HepG2 (cell line): ENCODE data around the gene PRM2. TPM values are rescaled to one million over a fixed set of nuclear protein-coding genes. Genes with fewer than 3 reads are reported as not detected.
A peak's percentile ranks its signal among the peaks of the same experiment; 100 is the strongest.

Experiments used
- ARID2 ChIP-seq: sonication (generic); formaldehyde crosslinking; IDR thresholded peaks from 2 replicates; pipeline ENCODE4 v1.8.1; 2022; ENCODE audit warnings: mild to moderate bottlenecking, missing genetic modification reagents, borderline replicate concordance
- ARID5B ChIP-seq: IDR thresholded peaks from 2 replicates; pipeline ENCODE4 v1.4.0; 2020; ENCODE audit warnings: mild to moderate bottlenecking, missing genetic modification reagents
- ATRX ChIP-seq: sonication (generic); formaldehyde crosslinking; IDR thresholded peaks from 2 replicates; pipeline ENCODE4 v1.4.0; 2020; ENCODE audit warnings: missing genetic modification reagents, borderline replicate concordance
- CC2D1A ChIP-seq: sonication (generic); formaldehyde crosslinking; IDR thresholded peaks from 2 replicates; pipeline ENCODE4 v1.8.1; 2023; ENCODE audit warnings: mild to moderate bottlenecking, missing genetic modification reagents
- E2F2 ChIP-seq: sonication (generic); formaldehyde crosslinking; IDR thresholded peaks from 2 replicates; pipeline ENCODE4 v1.4.0; 2020; ENCODE audit warnings: missing genetic modification reagents, borderline replicate concordance
- GATAD1 ChIP-seq: IDR thresholded peaks from 2 replicates; pipeline ENCODE4 v1.6.1; 2016; ENCODE audit warnings: missing genetic modification reagents, missing compliant biosample characterization
- JDP2 ChIP-seq: sonication (generic); formaldehyde crosslinking; IDR thresholded peaks from 2 replicates; pipeline ENCODE4 v1.8.1; 2022; ENCODE audit warnings: missing genetic modification reagents, borderline replicate concordance
- MED13 ChIP-seq: sonication (generic); formaldehyde crosslinking; IDR thresholded peaks from 2 replicates; pipeline ENCODE4 v1.5.0; 2020; ENCODE audit warnings: missing genetic modification reagents
- MIER2 ChIP-seq: IDR thresholded peaks from 2 replicates; pipeline ENCODE4 v1.6.1; 2016; ENCODE audit warnings: missing biosample characterization, missing genetic modification reagents
- MXD3 ChIP-seq: IDR thresholded peaks from 2 replicates; pipeline ENCODE4 v1.6.1; 2016; ENCODE audit warnings: mild to moderate bottlenecking, missing biosample characterization, missing genetic modification reagents
- PTBP1 ChIP-seq: fragments of 200-400 bp; formaldehyde crosslinking; IDR thresholded peaks from 2 replicates; pipeline ENCODE4 v1.6.1; 2018; ENCODE audit warnings: low read length, low read depth; ENCODE audit not compliant: poor library complexity, severe bottlenecking
- RAD51 ChIP-seq: fragments of 450-650 bp; IDR thresholded peaks from 2 replicates; pipeline ENCODE4 v1.6.1; 2016; ENCODE audit warnings: borderline replicate concordance
- RFX5 ChIP-seq: IDR thresholded peaks from 2 replicates; pipeline ENCODE4 v1.6.1; 2011; ENCODE audit warnings: low read depth, low read length, improper control_type of control experiment
- SP4 ChIP-seq: sonication (generic); formaldehyde crosslinking; IDR thresholded peaks from 2 replicates; pipeline ENCODE4 v1.8.1; 2023; ENCODE audit warnings: mild to moderate bottlenecking, missing genetic modification reagents
- SUZ12 ChIP-seq: fragments of 150-350 bp; IDR thresholded peaks from 2 replicates; pipeline ENCODE4 v1.6.1; 2014; ENCODE audit warnings: low read depth, low read length
- ZC3H13 ChIP-seq: sonication (generic); formaldehyde crosslinking; IDR thresholded peaks from 2 replicates; pipeline ENCODE4 v1.8.1; 2023; ENCODE audit warnings: mild to moderate bottlenecking, missing genetic modification reagents, moderate library complexity
- ZFP1 ChIP-seq: IDR thresholded peaks from 2 replicates; pipeline ENCODE4 v1.6.1; 2016
- ZFP36L2 ChIP-seq: sonication (generic); formaldehyde crosslinking; IDR thresholded peaks from 2 replicates; pipeline ENCODE4 v1.4.0; 2020; ENCODE audit warnings: missing genetic modification reagents
- ZNF10 ChIP-seq: sonication (generic); formaldehyde crosslinking; IDR thresholded peaks from 2 replicates; pipeline ENCODE4 v1.4.0; 2020; ENCODE audit warnings: mild to moderate bottlenecking, low read depth, missing genetic modification reagents, borderline replicate concordance
- ZNF232 ChIP-seq: sonication (generic); formaldehyde crosslinking; IDR thresholded peaks from 2 replicates; pipeline ENCODE4 v1.4.0; 2020; ENCODE audit warnings: missing genetic modification reagents, borderline replicate concordance
- ZNF3 ChIP-seq: IDR thresholded peaks from 2 replicates; pipeline ENCODE4 v1.7.0; 2017; ENCODE audit warnings: inconsistent platforms
- ZNF343 ChIP-seq: sonication (generic); formaldehyde crosslinking; IDR thresholded peaks from 2 replicates; pipeline ENCODE4 v1.4.0; 2020; ENCODE audit warnings: mild to moderate bottlenecking, missing genetic modification reagents
- ZNF441 ChIP-seq: sonication (generic); formaldehyde crosslinking; IDR thresholded peaks from 2 replicates; pipeline ENCODE4 v1.7.0; 2021; ENCODE audit warnings: missing genetic modification reagents, borderline replicate concordance
- ZNF550 ChIP-seq: sonication (generic); formaldehyde crosslinking; IDR thresholded peaks from 2 replicates; pipeline ENCODE4 v1.4.0; 2020; ENCODE audit warnings: mild to moderate bottlenecking, missing genetic modification reagents, borderline replicate concordance
- ZNF557 ChIP-seq: sonication (generic); formaldehyde crosslinking; IDR thresholded peaks from 2 replicates; pipeline ENCODE4 v1.4.0; 2020; ENCODE audit warnings: missing genetic modification reagents
- ZNF713 ChIP-seq: sonication (generic); formaldehyde crosslinking; IDR thresholded peaks from 2 replicates; pipeline ENCODE4 v1.4.0; 2020; ENCODE audit warnings: mild to moderate bottlenecking, missing genetic modification reagents
- ZNF790 ChIP-seq: sonication (generic); formaldehyde crosslinking; IDR thresholded peaks from 2 replicates; pipeline ENCODE4 v1.8.0; 2022; ENCODE audit warnings: missing genetic modification reagents, mild to moderate bottlenecking, borderline replicate concordance
- polyA plus RNA-seq, 8 experiments: library from polyadenylated mRNA; depleted of rRNA in 3 of 8; stranded (reverse) in 7 of 8; unstranded in 1 of 8; fragments of >200 nt; fragmentation: Illumina TruSeq in 4 of 8; extraction: Trizol in 4 of 8; gene quantifications; 2 replicates each; pipeline versions ENCODE4 v1.2.1 to v1.2.3, GENCODE V29; 2011 to 2016; ENCODE audit warnings: low read depth in 4 of 8, missing spikeins in 1 of 8, mixed read lengths in 1 of 8; ENCODE audit not compliant: insufficient read depth in 1 of 8
- total RNA-seq, 5 experiments: library from RNA; depleted of rRNA; stranded (reverse); fragments of >200 nt; fragmentation: Illumina TruSeq; extraction: Trizol; gene quantifications; 2 replicates each; pipeline ENCODE4 v1.2.3, GENCODE V29; 2016; ENCODE audit warnings: low read depth in 1 of 5

The PRM2 gene
- total and polyA plus RNA-seq, 2 of the 13 experiments (the other 11 are each of a cell fraction or from before 2014, with no cell fraction given), result 0.54 TPM; not detected in 1

- TF ChIP-seq ZNF232 (no peak), ZNF3 (CRISPR knock-in tag) (no peak; the same call in 1 of the 2 replicates), ZNF713 (CRISPR knock-in tag) (no peak), ZNF10 (CRISPR knock-in tag) (no peak), ATRX (CRISPR knock-in tag) (no peak; the same call in 1 of the 2 replicates), ZNF550 (CRISPR knock-in tag) (no peak), RFX5 (no peak), ZC3H13 (CRISPR knock-in tag) (0 out of 2 replicates have a peak, but pooled peaks have one; percentile 24), CC2D1A (CRISPR knock-in tag) (0 out of 2 replicates have a peak, but pooled peaks have one; percentile 47), E2F2 (CRISPR knock-in tag) (0 out of 2 replicates have a peak, but pooled peaks have one; percentile 20), ZNF343 (CRISPR knock-in tag) (no peak), SUZ12 (no peak), MED13 (CRISPR knock-in tag) (no peak), ARID2 (CRISPR knock-in tag) (no peak), SP4 (CRISPR knock-in tag) (no peak), JDP2 (CRISPR knock-in tag) (no peak), ARID5B (CRISPR knock-in tag) (peak; percentile 11), PTBP1 (no peak), ZFP36L2 (CRISPR knock-in tag) (no peak), GATAD1 (no peak), ZNF790 (CRISPR knock-in tag) (0 out of 2 replicates have a peak, but pooled peaks have one; percentile 42), ZNF557 (CRISPR knock-in tag) (no peak), MIER2 (CRISPR knock-in tag) (peak; percentile 38; the same call in 1 of the 2 replicates), ZFP1 (CRISPR knock-in tag) (0 out of 2 replicates have a peak, but pooled peaks have one; percentile 67), RAD51 (no peak), ZNF441 (CRISPR knock-in tag) (0 out of 2 replicates have a peak, but pooled peaks have one; percentile 10), MXD3 (CRISPR knock-in tag) (no peak)
Measured at GRCh38 chr16:11312718-11313492, 36.6 kb upstream of the PRM2 start (continued).
